Measurements from ENCODE around the gene NKD1. TPM values are rescaled to one million over a fixed set of nuclear protein-coding genes. Genes with fewer than 3 reads are reported as not detected.

NKD1 gene
- total RNA-seq, 2 donors from 2014 or later, result 1.1 to 3.0 TPM

DNA sequence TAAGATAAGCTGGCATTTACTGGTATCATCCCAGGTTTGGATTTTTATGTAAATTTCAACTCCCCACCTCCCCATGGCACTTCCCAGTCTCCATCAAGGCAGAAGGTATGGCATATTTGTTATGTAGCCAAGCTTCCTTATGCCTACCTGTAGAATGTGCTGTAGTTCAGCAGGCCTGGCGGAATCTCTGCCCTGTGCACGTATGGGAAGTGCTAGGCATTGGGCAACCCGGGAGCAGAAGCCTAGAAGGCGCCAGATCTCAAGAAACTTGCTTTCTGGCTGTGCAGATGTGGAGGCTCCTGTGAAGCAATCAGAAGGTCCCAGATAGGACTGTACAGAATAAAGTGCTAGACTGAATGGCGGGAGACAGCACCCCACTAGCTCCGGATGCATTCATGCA, 68.2 kb downstream of the NKD1 start:
- H3K9me3 ChIP-seq, result no peaks in the 10 kb centered on the region
- TF ChIP-seq CTCF (IDR thresholded peaks at IDR 0.05), result no peak
- H3K4me3 ChIP-seq, result no peak overlapping the region
- no peaks in the 10 kb centered on the region for H3K27me3 ChIP-seq
- peaks cover 0 to 35% of the 10 kb centered on the region in 2 donors for H3K4me1 ChIP-seq
- DNase-seq (ENCODE audit: low spot score), result no peak
- no peaks in the 10 kb centered on the region for H3K36me3 ChIP-seq
- H3K27ac ChIP-seq, result no peak overlapping the region

- no peaks in the 10 kb centered on the region for H3K27me3 ChIP-seq
- DNase-seq (ENCODE audit: low spot score), result no peak
- H3K4me1 ChIP-seq, result peaks cover 0 to 35% of the 10 kb centered on the region in 2 donors
- no peaks in the 10 kb centered on the region for H3K36me3 ChIP-seq
- no peak overlapping the region for H3K4me3 ChIP-seq
- TF ChIP-seq CTCF (IDR thresholded peaks at IDR 0.05), result no peak
- no peak overlapping the region for H3K27ac ChIP-seq
- H3K9me3 ChIP-seq, result no peaks in the 10 kb centered on the region
Observed at GRCh38 chr16:50616883-50617645, 68.9 kb downstream of the NKD1 start.

DNA sequence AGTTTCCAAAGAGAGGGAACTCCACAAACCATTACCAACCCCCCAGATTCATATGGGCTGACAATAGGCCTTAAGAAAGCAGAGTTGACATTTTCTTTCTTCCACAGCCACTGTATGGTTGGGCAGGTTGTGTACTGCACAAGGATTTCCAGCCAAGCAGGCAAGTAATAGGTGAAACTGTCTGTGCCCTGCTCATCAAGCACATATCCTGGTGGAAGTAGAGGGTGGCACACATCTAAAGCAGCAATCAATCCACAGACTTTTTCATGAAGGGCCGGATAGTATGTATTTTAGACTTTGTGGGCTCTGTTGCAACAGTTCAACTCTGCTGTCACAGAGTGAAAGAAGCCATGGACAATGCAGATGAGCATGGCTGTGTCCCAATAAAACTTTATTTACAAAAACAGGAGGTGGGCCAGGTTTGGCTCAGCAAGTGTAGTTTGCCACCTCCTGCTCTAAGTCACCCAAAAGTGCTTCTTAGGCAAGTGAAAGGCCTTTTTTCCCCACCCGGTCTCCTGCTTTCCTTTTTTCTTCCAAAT, 69.5 kb downstream of the NKD1 start:
- H3K27me3 ChIP-seq, result no peaks in the 10 kb centered on the region
- no peak overlapping the region for H3K4me3 ChIP-seq
- DNase-seq (ENCODE audit: low spot score), result no peak
- peaks cover 0 to 34% of the 10 kb centered on the region in 2 donors for H3K4me1 ChIP-seq
- no peak for TF ChIP-seq CTCF (IDR thresholded peaks at IDR 0.05)
- H3K36me3 ChIP-seq, result no peaks in the 10 kb centered on the region
- no peaks in the 10 kb centered on the region for H3K9me3 ChIP-seq
- H3K27ac ChIP-seq, result no peak overlapping the region

GRCh38 chr16:50618238-50618918, 70.2 kb downstream of the NKD1 start:
- H3K9me3 ChIP-seq, result no peaks in the 10 kb centered on the region
- no peaks in the 10 kb centered on the region for H3K27me3 ChIP-seq
- no peak for TF ChIP-seq CTCF (IDR thresholded peaks at IDR 0.05)
- no peak for DNase-seq (ENCODE audit: low spot score)
- no peak overlapping the region for H3K27ac ChIP-seq
- no peaks in the 10 kb centered on the region for H3K36me3 ChIP-seq
- H3K4me1 ChIP-seq, result peaks cover 0 to 27% of the 10 kb centered on the region in 2 donors
- H3K4me3 ChIP-seq, result no peak overlapping the region

- Histone ChIP-seq H3K36me3 (no peaks in the 10 kb centered on the region), H3K4me3 (no peak overlapping the region), H3K4me1 (peaks cover 0 to 20% of the 10 kb centered on the region in 2 donors), H3K27me3 (no peaks in the 10 kb centered on the region), H3K9me3 (no peaks in the 10 kb centered on the region), H3K27ac (no peak overlapping the region)
- DNase-seq (ENCODE audit: low spot score), result no peak
- no peak for TF ChIP-seq CTCF (IDR thresholded peaks at IDR 0.05)
Observed at GRCh38 chr16:50619702-50620491, 71.7 kb downstream of the NKD1 start.

Data from right atrium auricular region (tissue), 2 donors.